ENCODE results near the gene TBL1XR1.
"Not testable (repeated sequence)": the region's sequence is repeated elsewhere in the genome, so short reads cannot be mapped to it uniquely, and the experiment has no call there.

The TBL1XR1 gene

GRCh38 chr3:177208223-177208622, 10.9 kb upstream of the TBL1XR1 start:
- no peak for DNase-seq

- DNase-seq: no peak
Measured at GRCh38 chr3:177206936-177207335, 9.7 kb upstream of the TBL1XR1 start.

- DNase-seq: no peak
Measured at GRCh38 chr3:177203689-177204395, 6.6 kb upstream of the TBL1XR1 start.

- DNase-seq: not testable (repeated sequence)
Measured at GRCh38 chr3:177203016-177203415, 5.7 kb upstream of the TBL1XR1 start.

- DNase-seq: peak; percentile 19 to 61
Measured at GRCh38 chr3:177201700-177202397, 4.6 kb upstream of the TBL1XR1 start.

- no peak for DNase-seq
Measured at GRCh38 chr3:177199206-177199760, 2.0 kb upstream of the TBL1XR1 start.

- no peak for DNase-seq
Measured at GRCh38 chr3:177197727-177198460, 612 bp upstream of the TBL1XR1 start.

- peak in 1 of 2 experiments; percentile 33 for DNase-seq
Measured at GRCh38 chr3:177196456-177197040, 734 bp downstream of the TBL1XR1 start.

- peak in 1 of 2 experiments; percentile 29 for DNase-seq
Measured at GRCh38 chr3:177196008-177196455, 1.2 kb downstream of the TBL1XR1 start.

GRCh38 chr3:177195242-177195991, 1.9 kb downstream of the TBL1XR1 start:
- DNase-seq: no peak

GRCh38 chr3:177194299-177194698, 3.0 kb downstream of the TBL1XR1 start:
- no peak for DNase-seq

GRCh38 chr3:177193688-177194268, 3.5 kb downstream of the TBL1XR1 start:
- DNase-seq: no peak

- DNase-seq: not testable (repeated sequence)
Measured at GRCh38 chr3:177193275-177193674, 4.0 kb downstream of the TBL1XR1 start.

GRCh38 chr3:177190756-177191681, 6.3 kb downstream of the TBL1XR1 start:
- no peak for DNase-seq

GRCh38 chr3:177190184-177190583, 7.1 kb downstream of the TBL1XR1 start:
- DNase-seq: not testable (repeated sequence)

GRCh38 chr3:177188325-177188724, 9.0 kb downstream of the TBL1XR1 start:
- not testable (repeated sequence) for DNase-seq

- no peak for DNase-seq
Measured at GRCh38 chr3:177186306-177186705, 11.0 kb downstream of the TBL1XR1 start.

- DNase-seq: no peak
Measured at GRCh38 chr3:177185035-177185574, 12.2 kb downstream of the TBL1XR1 start.

- DNase-seq: not testable (repeated sequence)
Measured at GRCh38 chr3:177184602-177185001, 12.7 kb downstream of the TBL1XR1 start.

- no peak for DNase-seq
Measured at GRCh38 chr3:177182352-177182751, 14.9 kb downstream of the TBL1XR1 start.

Measured in stimulated activated CD4-positive, alpha-beta T cell treated with anti-CD3 and anti-CD28 coated beads, Interleukin-4, amount 100 ng/mL, for 4 hours (primary cell).